Kidney epithelial cell (primary cell): ENCODE measurements around the gene C11orf91. TPM values are rescaled to one million over a fixed set of nuclear protein-coding genes. Genes with fewer than 3 reads are reported as not detected.

Experiments used
- DNase-seq: peaks from one replicate; pipeline ENCODE4 v3.0.0-alpha.2; 2010; ENCODE audit warnings: low read depth
- H3K27me3 ChIP-seq: 2 replicates; pipeline ENCODE4 v1.6.0; 2011; ENCODE audit warnings: low read length; ENCODE audit not compliant: control insufficient read depth, insufficient read depth
- H3K36me3 ChIP-seq: 2 replicates; pipeline ENCODE4 v1.5.1; 2011; ENCODE audit warnings: low read length; ENCODE audit not compliant: control insufficient read depth, insufficient read depth
- H3K4me3 ChIP-seq: 2 replicates; pipeline ENCODE4 v1.5.1; 2011; ENCODE audit warnings: low read depth, mild to moderate bottlenecking, control low read depth, low read length
- total RNA-seq: library from RNA; depleted of rRNA; stranded (reverse); fragments of >200 nt; gene quantifications from 2 replicates; pipeline ENCODE4 v1.2.3, GENCODE V29; 2015
- TF ChIP-seq, protein P1 (sequence below): IDR thresholded peaks from 2 replicates; pipeline ENCODE4 v1.5.1; 2011; ENCODE audit warnings: mild to moderate bottlenecking, moderate library complexity, low read length, control low read depth, inconsistent platforms; ENCODE audit not compliant: insufficient read depth, poor library complexity, severe bottlenecking

C11orf91 gene
- total RNA-seq, 1 donor from 2014 or later, result not detected

DNA sequence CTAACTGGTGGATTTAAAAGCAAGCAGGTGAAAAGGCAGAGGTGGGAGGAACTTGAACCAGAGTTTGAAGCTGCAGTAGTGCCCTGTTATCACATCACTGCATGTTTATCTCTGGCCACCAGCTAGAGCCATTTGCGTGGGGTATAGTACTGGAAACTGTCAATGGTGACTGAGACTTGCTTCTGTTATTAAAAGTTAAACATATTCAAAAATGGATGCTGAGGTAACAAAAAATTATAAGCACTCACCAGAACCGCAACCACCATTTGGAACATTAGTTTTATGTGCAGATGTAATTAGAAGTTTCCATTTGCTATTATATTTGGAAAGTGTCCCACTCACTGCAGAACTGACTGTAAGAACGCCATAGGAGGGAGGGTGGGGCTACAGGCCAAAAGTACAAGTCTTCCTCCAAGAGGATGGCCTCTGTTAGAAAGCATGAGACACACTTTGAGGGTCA is 36.8 kb upstream of the C11orf91 start:
- TF ChIP-seq, protein P1, sequence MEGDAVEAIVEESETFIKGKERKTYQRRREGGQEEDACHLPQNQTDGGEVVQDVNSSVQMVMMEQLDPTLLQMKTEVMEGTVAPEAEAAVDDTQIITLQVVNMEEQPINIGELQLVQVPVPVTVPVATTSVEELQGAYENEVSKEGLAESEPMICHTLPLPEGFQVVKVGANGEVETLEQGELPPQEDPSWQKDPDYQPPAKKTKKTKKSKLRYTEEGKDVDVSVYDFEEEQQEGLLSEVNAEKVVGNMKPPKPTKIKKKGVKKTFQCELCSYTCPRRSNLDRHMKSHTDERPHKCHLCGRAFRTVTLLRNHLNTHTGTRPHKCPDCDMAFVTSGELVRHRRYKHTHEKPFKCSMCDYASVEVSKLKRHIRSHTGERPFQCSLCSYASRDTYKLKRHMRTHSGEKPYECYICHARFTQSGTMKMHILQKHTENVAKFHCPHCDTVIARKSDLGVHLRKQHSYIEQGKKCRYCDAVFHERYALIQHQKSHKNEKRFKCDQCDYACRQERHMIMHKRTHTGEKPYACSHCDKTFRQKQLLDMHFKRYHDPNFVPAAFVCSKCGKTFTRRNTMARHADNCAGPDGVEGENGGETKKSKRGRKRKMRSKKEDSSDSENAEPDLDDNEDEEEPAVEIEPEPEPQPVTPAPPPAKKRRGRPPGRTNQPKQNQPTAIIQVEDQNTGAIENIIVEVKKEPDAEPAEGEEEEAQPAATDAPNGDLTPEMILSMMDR, result no peak
- Histone ChIP-seq H3K36me3 (peaks cover 2% of the 10 kb centered on the region), H3K27me3 (no peaks in the 10 kb centered on the region), H3K4me3 (no peak overlapping the region)
- DNase-seq, result no peak

- TF ChIP-seq, protein P1, result no peak
- Histone ChIP-seq H3K27me3 (no peaks in the 10 kb centered on the region), H3K4me3 (peak within 1 kb of the TSS; percentile 81), H3K36me3 (peaks cover 2% of the 10 kb centered on the region)
- DNase-seq, result peak; percentile 67
Measured at GRCh38 chr11:33736148-33736812, 35.7 kb upstream of the C11orf91 start, which contains the start of gene CD59. Gene CD59 (minus strand): TSS chr11:33736423. CDS start chr11:33722445, 13,978 bp downstream.

DNA sequence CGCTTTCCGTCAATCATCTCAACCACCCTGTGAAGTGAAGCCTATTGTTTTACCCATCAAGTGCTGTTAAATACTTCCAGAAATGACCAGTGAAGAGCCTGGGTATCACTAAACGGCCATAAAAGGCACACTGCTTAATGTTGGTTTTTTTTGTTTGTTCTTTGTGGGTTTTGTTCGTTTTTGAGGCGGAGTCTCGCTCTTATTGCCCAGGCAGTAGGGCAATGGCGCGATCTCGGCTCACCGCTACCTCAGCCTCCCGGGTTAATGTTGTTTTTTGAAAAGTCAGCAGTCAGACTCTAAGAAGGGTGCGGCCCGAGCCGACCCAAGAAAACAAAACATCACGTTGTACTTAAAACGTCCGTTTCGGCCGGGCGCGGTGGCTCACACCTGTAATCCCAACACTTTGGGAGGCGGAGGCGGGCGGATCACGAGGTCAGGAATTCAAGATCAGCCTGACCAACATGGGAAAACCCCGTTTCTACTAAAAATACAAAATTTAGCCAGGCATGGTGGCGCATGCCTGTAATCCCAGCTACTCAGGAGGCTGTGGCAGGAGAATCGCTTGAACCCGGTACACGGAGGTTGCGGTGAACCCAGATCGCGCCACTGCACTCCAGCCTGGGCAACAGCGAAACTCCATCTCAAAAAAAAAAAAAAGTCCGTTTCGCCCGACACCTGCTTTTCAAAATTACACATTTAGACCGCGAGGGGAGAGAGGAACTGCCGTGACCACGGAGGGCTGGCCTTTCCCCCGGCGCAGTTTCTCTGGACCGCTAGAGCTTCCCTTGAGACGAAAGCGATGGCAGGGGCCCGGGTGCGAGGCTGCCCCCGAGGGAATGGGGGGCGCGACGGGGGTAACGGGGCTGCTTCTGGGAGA is 34.9 kb upstream of the C11orf91 start:
- H3K36me3 ChIP-seq, result peaks cover 2% of the 10 kb centered on the region
- no peak for DNase-seq
- peak overlapping the region; percentile 81 for H3K4me3 ChIP-seq
- TF ChIP-seq, protein P1, result no peak
- no peaks in the 10 kb centered on the region for H3K27me3 ChIP-seq

DNA sequence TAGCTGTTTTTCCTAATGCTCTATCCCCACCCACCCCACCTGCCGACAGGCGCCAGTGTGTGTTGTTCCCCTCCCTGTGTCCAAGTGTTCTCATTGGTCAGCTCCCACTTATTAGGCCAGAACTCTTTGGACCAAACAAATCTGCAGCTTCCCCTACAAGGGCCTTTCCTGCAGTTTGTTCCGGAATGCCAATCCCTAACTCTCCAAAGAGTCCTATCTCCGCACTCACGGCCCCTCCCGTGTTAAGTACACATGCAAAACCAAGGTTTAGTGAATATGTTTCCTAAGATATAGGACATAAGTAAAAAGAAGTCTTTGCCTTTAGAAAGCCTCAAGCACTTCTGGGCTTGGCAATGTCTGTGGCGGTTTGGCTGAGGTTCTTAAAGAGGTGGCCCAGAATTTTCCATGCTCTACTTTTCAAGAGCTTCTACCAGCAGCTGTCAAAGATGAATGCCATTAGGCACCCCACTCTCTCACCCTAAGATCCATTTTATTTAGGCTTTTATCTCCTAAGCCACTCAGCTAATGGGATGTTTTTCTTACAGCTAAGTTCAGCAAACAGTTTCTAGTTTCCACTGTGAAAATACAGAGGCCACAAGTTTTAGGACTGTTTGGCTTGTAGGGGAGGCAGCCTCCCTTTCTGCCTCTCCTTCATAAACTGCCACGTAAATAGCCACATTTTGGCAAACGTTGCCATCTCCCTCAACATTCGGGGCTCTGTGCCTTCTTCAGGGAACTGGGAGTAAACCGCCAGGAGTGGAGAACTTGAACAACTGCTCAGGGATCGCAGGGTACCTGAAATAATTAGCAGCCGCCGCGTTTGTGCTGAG is 34.0 kb upstream of the C11orf91 start:
- H3K36me3 ChIP-seq, result peaks cover 2% of the 10 kb centered on the region
- no peaks in the 10 kb centered on the region for H3K27me3 ChIP-seq
- no peak for DNase-seq
- peak overlapping the region; percentile 81 for H3K4me3 ChIP-seq
- TF ChIP-seq, protein P1, result no peak

DNA sequence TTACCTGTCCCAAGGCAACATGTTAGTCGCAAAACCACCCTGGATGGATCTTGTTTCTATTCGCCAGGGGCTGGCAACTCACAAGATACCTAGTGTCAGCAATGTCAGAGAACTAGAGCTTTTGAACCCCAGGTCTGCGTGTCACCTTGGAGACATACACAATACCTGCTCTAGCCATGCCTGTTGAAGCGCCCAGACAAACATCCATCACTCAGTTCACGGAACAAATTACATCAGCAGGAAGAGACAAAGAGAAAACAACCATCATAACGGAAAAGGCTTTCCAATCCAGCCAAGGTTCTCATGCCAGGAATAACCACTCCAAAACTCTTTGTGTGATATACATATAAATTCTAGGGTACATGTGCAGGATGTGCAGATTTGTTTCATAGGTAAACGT is 33.4 kb upstream of the C11orf91 start:
- TF ChIP-seq, protein P1, result no peak
- Histone ChIP-seq H3K27me3 (no peaks in the 10 kb centered on the region), H3K4me3 (peak overlapping the region; percentile 81), H3K36me3 (peaks cover 2% of the 10 kb centered on the region)
- no peak for DNase-seq
